HG03442 (cell line): ENCODE results near the gene CACNA1F.

Source experiments
- ATAC-seq: cut with Tn5 transposase; IDR thresholded peaks from one replicate; pipeline ENCODE4 v1.9.1; 2021; ENCODE audit warnings: mild to moderate bottlenecking, moderate library complexity; ENCODE audit not compliant: unreplicated experiment

CACNA1F gene

DNA sequence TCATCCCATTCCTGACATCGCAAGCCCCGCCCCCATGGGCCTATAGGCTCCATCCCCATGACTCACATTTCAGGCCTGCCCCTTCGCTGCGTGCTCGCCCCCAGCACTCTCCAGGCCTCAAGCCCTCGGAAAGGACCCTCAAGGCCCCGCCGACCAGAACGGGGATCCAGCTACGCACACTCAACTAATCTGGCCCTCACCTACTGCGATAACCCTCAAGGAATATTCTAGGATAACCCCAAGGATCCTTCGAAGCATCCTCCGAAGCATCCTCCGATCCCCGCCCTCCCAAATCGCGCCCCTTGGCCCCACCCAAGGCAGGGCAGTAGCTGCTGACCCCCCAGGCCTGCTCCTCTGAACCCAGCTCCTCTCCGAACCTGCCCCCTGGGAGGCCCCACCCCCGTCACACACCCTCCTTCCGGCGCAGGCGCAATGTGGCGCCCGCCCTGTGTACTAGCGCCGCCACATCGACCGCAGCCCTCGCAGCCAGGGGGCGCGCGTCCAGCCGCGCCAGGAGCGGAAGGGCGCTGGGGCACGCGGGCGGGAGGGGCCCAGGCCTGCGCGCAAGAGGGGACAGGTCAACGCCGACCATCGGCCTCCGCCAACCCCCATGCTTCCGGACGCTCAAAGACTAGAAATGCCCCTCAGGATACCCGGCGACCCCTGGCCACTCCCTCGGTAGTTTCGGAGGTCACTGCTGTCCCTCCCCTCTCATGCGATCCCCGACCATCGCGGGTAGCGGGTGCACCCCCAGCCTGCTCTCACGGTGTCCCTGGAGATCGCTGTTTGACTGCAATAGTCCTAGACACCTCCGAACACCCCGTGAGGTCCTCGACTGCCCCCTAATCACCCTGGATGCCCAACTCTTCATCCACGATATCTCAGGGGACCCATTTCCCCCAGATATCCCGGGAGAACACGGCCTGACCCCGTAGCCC lies 77.0 kb downstream of the CACNA1F start:
- peak; percentile 87 for ATAC-seq

DNA sequence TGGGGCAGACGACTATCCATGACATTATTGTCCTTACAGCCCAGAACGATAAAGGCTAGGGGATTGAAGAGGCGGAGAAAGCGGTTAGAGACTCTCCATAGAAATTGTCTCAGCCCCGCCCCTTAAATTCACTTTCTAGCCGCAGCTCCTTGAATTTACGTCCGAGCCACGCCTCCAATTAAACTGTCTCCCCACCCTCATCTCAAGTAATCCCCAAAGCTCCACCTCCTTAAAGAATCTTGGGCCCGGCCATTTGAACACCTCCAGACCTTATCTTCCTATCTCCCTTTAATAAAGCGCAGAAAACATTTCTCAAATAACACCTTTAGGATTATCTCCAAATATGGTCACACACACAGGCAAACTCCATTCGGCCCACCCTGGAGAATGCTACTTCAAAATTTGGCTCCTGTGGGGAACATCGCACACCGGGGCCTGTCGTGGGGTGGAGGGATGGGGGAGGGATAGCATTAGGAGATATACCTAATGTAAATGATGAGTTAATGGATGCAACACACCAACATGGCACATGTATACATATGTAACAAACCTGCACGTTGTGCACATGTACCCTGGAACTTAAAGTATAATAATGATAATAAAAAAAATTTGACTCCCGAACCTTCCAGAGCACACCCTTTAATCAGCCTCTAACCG lies 77.8 kb downstream of the CACNA1F start:
- ATAC-seq, result no peak
